Gastrocnemius medialis (tissue), 4 donors: ENCODE results near the gene ST6GALNAC3. TPM values are rescaled to one million over a fixed set of nuclear protein-coding genes. Genes with fewer than 3 reads are reported as not detected.

Experiments
- ATAC-seq, 2 donors: fragments of 150-250 bp; one replicate each; pipeline ENCODE4 v1.9.1; 2016
- DNase-seq, 2 donors: peaks; one replicate each; pipeline ENCODE4 v3.0.0-alpha.2; 2019
- H3K27ac ChIP-seq, 4 donors: fragments of 200-600 bp; sonication (generic); 1 replicate in 1 of 4; 2 replicates in 3 of 4; pipeline ENCODE4 v1.5.1; 2016 to 2018; ENCODE audit warnings: mild to moderate bottlenecking in 2 of 4, moderate library complexity in 1 of 4
- H3K27me3 ChIP-seq, 3 donors: fragments of 200-600 bp; sonication (generic) in 2 of 3; 1 replicate in 1 of 3; 2 replicates in 2 of 3; pipeline versions ENCODE4 v1.5.1 to v1.6.0; 2016 to 2019; ENCODE audit warnings: mild to moderate bottlenecking in 1 of 3, moderate library complexity in 1 of 3
- H3K36me3 ChIP-seq, 2 donors: fragments of 200-600 bp; sonication (generic) in 1 of 2; one replicate each; pipeline ENCODE4 v1.5.1; 2017 to 2018
- H3K4me1 ChIP-seq, 2 donors: fragments of 200-600 bp; sonication (generic) in 1 of 2; one replicate each; pipeline ENCODE4 v1.5.1; 2016 to 2017; ENCODE audit warnings: mild to moderate bottlenecking in 2 of 2
- H3K4me3 ChIP-seq, 4 donors: fragments of 200-600 bp; sonication (generic) in 3 of 4; 1 replicate in 1 of 4; 2 replicates in 3 of 4; pipeline ENCODE4 v1.5.1; 2016 to 2019; ENCODE audit warnings: mild to moderate bottlenecking in 2 of 4
- H3K9me3 ChIP-seq, 3 donors: fragments of 200-600 bp; sonication (generic) in 2 of 3; 1 replicate in 1 of 3; 2 replicates in 2 of 3; pipeline ENCODE4 v1.5.1; 2016 to 2019
- POLR2A ChIP-seq, 2 donors: fragments of 450-650 bp; IDR thresholded peaks; one replicate each; pipeline ENCODE4 v1.6.1; 2017; ENCODE audit warnings: antibody characterized with exemption in 2 of 2, mild to moderate bottlenecking in 2 of 2, moderate library complexity in 2 of 2
- in situ Hi-C, 4 donors: fragments of 200-750 bp; cut with MboI; loops; one replicate each; pipeline versions ENCODE4 v1.15.0 to v1.8.0; 2017; ENCODE audit warnings: low sequenced_read_pairs in 4 of 4
- intact Hi-C: fragments of 100-400 bp; cut with DNase I; formaldehyde crosslinking; loops from one replicate; pipeline ENCODE4 v1.15.1; 2023; ENCODE audit warnings: low total_unique reads
- total RNA-seq, 4 donors: library from RNA; depleted of rRNA; stranded (reverse); fragments of >200 nt; gene quantifications; one replicate each; pipeline versions ENCODE4 v1.1.0 to v1.2.3, GENCODE V29; 2016
- TF ChIP-seq, protein P1 (sequence below), 5 experiments: fragments of 450-650 bp in 3 of 5; fragments of 200-600 bp in 2 of 5; sonication (generic) in 2 of 5; IDR thresholded peaks in 4 of 5; conservative IDR thresholded peaks in 1 of 5; 1 replicate in 4 of 5; 2 replicates in 1 of 5; pipeline ENCODE4 v1.5.1; 2016 to 2019; ENCODE audit warnings: antibody characterized with exemption in 5 of 5, mild to moderate bottlenecking in 3 of 5, moderate library complexity in 3 of 5

Gene ST6GALNAC3
- total RNA-seq, 4 donors from 2014 or later: 1.7 to 3.9 (median 2.8) TPM

DNA sequence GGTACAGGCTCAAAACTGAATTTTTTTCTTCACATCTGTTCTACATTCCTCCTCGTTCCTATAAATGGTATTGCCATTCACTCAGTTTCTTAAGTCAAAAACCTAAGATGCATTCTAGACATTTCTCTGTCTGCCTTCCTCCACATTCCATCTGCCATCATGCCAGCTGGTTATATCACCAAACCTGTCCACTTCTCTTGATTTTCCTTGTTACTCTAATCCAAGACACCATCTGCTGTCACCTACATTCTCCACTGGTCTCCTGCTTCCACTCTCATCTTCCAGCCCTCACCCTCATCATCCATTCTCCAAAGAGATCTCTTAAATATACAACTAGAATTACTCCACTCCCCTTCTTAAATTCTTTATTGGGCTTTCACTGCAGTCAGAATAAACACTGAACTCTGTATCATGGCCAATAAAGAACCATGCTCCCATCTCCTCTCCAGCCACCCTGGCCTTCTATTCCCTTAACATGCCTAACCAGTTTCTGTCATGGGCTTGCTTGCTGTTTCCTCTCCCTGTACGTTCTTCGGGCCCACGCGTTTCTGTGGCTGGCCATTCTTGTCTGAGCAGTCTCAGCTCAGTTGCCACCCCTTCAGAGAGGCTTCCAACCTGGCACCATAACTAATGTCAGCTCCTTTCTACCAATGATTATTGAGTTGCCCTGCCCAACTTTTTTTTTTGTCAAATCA lies 278.3 kb downstream of the ST6GALNAC3 start:
- H3K36me3 ChIP-seq: no peaks in the 10 kb centered on the region
- TF ChIP-seq, protein P1, sequence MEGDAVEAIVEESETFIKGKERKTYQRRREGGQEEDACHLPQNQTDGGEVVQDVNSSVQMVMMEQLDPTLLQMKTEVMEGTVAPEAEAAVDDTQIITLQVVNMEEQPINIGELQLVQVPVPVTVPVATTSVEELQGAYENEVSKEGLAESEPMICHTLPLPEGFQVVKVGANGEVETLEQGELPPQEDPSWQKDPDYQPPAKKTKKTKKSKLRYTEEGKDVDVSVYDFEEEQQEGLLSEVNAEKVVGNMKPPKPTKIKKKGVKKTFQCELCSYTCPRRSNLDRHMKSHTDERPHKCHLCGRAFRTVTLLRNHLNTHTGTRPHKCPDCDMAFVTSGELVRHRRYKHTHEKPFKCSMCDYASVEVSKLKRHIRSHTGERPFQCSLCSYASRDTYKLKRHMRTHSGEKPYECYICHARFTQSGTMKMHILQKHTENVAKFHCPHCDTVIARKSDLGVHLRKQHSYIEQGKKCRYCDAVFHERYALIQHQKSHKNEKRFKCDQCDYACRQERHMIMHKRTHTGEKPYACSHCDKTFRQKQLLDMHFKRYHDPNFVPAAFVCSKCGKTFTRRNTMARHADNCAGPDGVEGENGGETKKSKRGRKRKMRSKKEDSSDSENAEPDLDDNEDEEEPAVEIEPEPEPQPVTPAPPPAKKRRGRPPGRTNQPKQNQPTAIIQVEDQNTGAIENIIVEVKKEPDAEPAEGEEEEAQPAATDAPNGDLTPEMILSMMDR (IDR thresholded peaks at IDR 0.05 in 4 of 5, conservative IDR thresholded peaks at IDR 0.05 in 1 of 5): no peak
- no peak for TF ChIP-seq POLR2A (IDR thresholded peaks at IDR 0.05)
- in situ Hi-C loops (no loop called here), intact Hi-C loops (no loop called here)
- DNase-seq (no peak), ATAC-seq (no peak)
- H3K9me3 ChIP-seq: no peaks in the 10 kb centered on the region
- no peaks in the 10 kb centered on the region for H3K4me1 ChIP-seq
- no peaks in the 10 kb centered on the region for H3K27me3 ChIP-seq
- H3K4me3 ChIP-seq: no peak overlapping the region
- H3K27ac ChIP-seq: no peak overlapping the region

DNA sequence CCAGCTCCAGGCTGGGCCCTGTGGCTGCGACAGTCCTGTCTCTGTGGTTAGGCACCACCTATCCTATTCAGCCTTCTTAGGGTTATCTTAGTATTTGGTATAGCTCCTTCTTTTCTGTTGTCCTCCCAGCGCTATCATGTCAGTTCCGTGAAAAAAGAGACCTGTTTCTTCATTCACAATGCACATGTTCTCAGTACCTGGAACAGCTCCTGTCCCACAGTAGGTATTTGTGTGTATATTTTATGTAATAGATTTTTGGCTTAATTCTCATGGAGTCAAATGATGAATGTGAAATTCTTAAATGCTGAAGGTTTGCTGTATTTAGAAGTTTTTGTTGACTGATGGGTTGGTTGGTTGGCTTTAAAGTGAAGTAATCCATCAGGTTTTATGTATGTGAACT lies 279.7 kb downstream of the ST6GALNAC3 start:
- H3K4me1 ChIP-seq: no peaks in the 10 kb centered on the region
- no peaks in the 10 kb centered on the region for H3K36me3 ChIP-seq
- TF ChIP-seq, protein P1 (IDR thresholded peaks at IDR 0.05 in 4 of 5, conservative IDR thresholded peaks at IDR 0.05 in 1 of 5): no peak
- no peak for TF ChIP-seq POLR2A (IDR thresholded peaks at IDR 0.05)
- no peak overlapping the region for H3K27ac ChIP-seq
- H3K27me3 ChIP-seq: no peaks in the 10 kb centered on the region
- ATAC-seq (no peak), DNase-seq (no peak)
- no peaks in the 10 kb centered on the region for H3K9me3 ChIP-seq
- intact Hi-C loops (no loop called here), in situ Hi-C loops (no loop called here)
- no peak overlapping the region for H3K4me3 ChIP-seq

DNA sequence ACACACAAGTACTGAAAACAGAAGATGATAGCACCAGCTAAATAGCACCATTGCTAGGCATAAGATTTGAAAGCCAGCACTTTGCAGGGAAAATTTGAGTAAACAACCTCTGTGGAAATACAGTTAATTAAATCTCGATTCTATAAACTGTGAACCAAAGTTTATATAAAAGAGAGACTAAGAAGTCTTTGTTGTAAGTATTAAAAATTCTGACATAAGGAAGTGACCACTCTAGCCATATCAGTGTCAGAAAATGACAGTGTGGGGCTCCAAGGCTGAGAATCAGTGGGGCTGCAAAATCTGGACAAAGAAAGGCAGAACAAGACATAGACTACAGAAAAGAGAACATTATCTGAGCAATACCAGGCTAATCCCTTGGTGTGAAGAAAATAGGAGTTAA lies 292.2 kb downstream of the ST6GALNAC3 start:
- intact Hi-C loops: no loop called here
- no peaks in the 10 kb centered on the region for H3K4me1 ChIP-seq
- ATAC-seq (no peak), DNase-seq (no peak)
- in situ Hi-C loops: no loop called here
- H3K4me3 ChIP-seq: no peak overlapping the region
- no peak overlapping the region for H3K27ac ChIP-seq
- no peaks in the 10 kb centered on the region for H3K36me3 ChIP-seq
- no peaks in the 10 kb centered on the region for H3K27me3 ChIP-seq
- H3K9me3 ChIP-seq: no peaks in the 10 kb centered on the region
- TF ChIP-seq, protein P1 (IDR thresholded peaks at IDR 0.05 in 4 of 5, conservative IDR thresholded peaks at IDR 0.05 in 1 of 5): no peak
- no peak for TF ChIP-seq POLR2A (IDR thresholded peaks at IDR 0.05)

DNA sequence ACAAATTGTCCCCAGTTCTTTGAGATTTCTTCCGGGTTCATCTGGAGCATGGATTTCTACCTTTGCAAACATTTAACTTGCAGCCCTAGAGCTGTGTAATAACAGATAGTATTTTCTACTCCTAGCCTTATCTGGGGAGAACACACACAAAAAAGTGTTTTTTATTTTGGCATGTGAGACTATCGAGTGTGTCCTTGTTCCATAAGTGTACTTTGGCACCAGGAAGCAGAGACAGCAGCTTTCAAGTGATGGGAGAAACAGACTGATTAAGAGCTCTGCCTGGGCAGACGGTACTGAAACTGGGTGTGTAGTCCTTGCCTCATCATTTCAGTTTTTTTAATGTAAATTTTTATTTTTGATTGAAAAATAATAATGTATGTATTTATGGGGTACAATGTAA lies 297.4 kb downstream of the ST6GALNAC3 start:
- in situ Hi-C loops: no loop called here
- no peak for ATAC-seq
- intact Hi-C loops: no loop called here

More for the DNA sequence above, 297.4 kb downstream of the ST6GALNAC3 start:
- H3K4me3 ChIP-seq: no peak overlapping the region
- no peaks in the 10 kb centered on the region for H3K27me3 ChIP-seq
- DNase-seq: no peak
- H3K4me1 ChIP-seq: no peaks in the 10 kb centered on the region
- H3K9me3 ChIP-seq: no peaks in the 10 kb centered on the region
- no peaks in the 10 kb centered on the region for H3K36me3 ChIP-seq
- no peak overlapping the region for H3K27ac ChIP-seq
- no peak for TF ChIP-seq POLR2A (IDR thresholded peaks at IDR 0.05)
- TF ChIP-seq, protein P1 (IDR thresholded peaks at IDR 0.05 in 4 of 5, conservative IDR thresholded peaks at IDR 0.05 in 1 of 5): no peak
